ENCODE data around the gene ARHGAP22. TPM values are rescaled to one million over a fixed set of nuclear protein-coding genes. Genes with fewer than 3 reads are reported as not detected.
"Not testable (repeated sequence)": the region's sequence is repeated elsewhere in the genome, so short reads cannot be mapped to it uniquely, and the experiment has no call there.

ARHGAP22 gene
- total RNA-seq, 4 donors from 2014 or later = 0.59 to 2.1 (median 1.2) TPM

DNA sequence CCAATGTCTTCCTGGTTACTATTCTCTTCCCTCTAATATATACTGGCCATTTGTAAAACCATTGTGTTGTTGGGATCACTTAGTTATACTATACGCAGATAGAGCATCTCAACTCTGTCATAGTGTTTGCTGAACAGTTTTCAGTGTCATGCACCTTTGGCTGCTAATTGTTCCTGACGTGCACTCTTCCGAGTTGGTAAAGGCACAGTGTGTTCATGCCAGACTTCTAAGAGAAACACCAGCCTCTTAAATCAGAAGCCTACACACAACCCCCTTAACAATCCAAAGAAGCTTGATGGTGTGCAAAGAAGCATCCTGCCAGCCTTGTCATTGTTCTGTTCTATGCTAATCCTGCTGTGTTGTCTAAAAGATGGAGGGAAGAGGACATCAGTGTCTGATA, 167.3 kb downstream of the ARHGAP22 start:
- H3K27ac ChIP-seq = no peak overlapping the region
- H3K9me3 ChIP-seq = no peaks in the 10 kb centered on the region
- 87 to 97% methylated on average over 3 of the region's 3 CpGs for WGBS, 2 donors
- H3K36me3 ChIP-seq = peaks cover 0 to 53% (median 0%) of the 10 kb centered on the region in 3 donors
- no peaks in the 10 kb centered on the region for H3K27me3 ChIP-seq
- H3K4me3 ChIP-seq = no peak overlapping the region
- DNase-seq = no peak
- no peaks in the 10 kb centered on the region for H3K4me1 ChIP-seq
- intact Hi-C loops (cut with DNase I) = no loop called here
- TF ChIP-seq POLR2A (IDR thresholded peaks at IDR 0.05) = no peak
- TF ChIP-seq, protein P1, sequence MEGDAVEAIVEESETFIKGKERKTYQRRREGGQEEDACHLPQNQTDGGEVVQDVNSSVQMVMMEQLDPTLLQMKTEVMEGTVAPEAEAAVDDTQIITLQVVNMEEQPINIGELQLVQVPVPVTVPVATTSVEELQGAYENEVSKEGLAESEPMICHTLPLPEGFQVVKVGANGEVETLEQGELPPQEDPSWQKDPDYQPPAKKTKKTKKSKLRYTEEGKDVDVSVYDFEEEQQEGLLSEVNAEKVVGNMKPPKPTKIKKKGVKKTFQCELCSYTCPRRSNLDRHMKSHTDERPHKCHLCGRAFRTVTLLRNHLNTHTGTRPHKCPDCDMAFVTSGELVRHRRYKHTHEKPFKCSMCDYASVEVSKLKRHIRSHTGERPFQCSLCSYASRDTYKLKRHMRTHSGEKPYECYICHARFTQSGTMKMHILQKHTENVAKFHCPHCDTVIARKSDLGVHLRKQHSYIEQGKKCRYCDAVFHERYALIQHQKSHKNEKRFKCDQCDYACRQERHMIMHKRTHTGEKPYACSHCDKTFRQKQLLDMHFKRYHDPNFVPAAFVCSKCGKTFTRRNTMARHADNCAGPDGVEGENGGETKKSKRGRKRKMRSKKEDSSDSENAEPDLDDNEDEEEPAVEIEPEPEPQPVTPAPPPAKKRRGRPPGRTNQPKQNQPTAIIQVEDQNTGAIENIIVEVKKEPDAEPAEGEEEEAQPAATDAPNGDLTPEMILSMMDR (IDR thresholded peaks at IDR 0.05) = no peak

DNA sequence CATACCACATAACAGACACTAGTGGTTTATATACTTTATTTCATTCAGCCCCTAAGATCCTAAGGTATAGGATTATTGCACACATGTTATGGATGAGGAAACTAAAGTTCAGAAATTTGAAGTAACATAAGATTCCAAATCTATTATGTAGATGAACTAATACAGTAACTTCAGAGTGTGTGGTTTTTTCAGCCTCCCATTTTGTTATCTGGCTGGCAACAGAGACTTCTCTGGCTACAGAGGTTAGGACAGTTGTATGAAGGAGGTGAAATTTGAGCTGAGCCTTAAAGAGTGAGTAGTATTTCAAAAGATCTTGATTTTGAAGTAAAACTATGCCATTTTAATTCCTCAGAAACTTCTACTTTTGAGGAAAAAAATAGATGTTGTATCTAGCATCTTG, 173.0 kb downstream of the ARHGAP22 start:
- H3K9me3 ChIP-seq = no peaks in the 10 kb centered on the region
- no peak overlapping the region for H3K4me3 ChIP-seq
- intact Hi-C loops (cut with DNase I) = no loop called here
- no peak for DNase-seq
- TF ChIP-seq, protein P1 (IDR thresholded peaks at IDR 0.05) = no peak
- no peak for TF ChIP-seq POLR2A (IDR thresholded peaks at IDR 0.05)
- peaks cover 0 to 82% (median 0%) of the 10 kb centered on the region in 3 donors for H3K36me3 ChIP-seq
- H3K27ac ChIP-seq = no peak overlapping the region
- no peaks in the 10 kb centered on the region for H3K4me1 ChIP-seq
- no peaks in the 10 kb centered on the region for H3K27me3 ChIP-seq

DNA sequence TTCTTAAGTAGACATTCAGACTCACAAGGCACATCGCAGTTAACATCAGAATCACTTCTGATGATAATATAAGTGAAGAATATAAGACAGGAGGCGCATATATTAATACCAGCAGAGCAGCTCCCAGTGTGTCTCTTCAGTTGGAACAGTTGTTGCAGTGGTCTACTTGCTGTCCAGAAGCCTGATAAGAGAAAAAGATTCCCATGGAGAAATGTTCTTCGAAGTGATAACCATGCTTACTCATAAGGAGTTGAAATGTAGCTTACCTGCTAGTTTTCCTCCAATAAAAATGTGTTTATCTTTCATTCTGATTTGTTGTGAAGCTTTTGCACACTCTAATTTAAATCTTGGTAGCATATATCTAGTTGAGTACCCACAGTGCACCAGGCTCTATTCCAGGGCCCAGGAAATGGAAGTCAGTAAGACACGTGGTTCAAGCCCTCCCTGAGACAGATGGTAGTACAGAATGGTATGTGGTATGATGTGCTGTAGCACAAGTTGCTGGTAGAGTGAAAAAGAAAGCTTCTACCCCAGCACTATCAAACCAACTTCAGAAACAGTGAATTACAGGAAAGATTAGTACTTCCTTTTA, 174.4 kb downstream of the ARHGAP22 start:
- H3K36me3 ChIP-seq = peaks cover 0 to 80% (median 0%) of the 10 kb centered on the region in 3 donors
- intact Hi-C loops (cut with DNase I) = no loop called here

DNA sequence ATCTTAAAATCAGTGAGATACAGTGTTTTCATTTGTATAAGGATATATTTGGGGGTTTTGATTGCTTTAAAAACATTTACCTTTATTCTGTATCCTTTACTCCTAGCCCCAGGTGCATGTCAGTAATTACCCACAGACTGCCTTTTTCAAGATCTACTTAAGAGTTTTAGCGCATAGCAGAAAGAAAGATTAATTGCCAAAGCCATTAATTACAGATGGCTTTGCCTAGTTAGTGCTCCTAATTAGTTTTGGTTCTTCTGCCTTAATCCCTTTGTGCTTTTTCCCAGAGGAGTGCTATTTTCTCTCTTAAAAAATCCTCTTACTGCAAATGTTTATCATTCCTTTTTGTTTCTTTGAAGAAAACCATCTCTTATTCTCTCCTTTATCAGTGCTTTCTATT, 175.6 kb downstream of the ARHGAP22 start:
- 88 to 93% methylated on average over 1 of the region's 1 CpG for WGBS, 2 donors
- no peaks in the 10 kb centered on the region for H3K4me1 ChIP-seq
- no peaks in the 10 kb centered on the region for H3K27me3 ChIP-seq
- H3K27ac ChIP-seq = no peak overlapping the region
- H3K4me3 ChIP-seq = no peak overlapping the region
- no peak for DNase-seq
- H3K9me3 ChIP-seq = no peaks in the 10 kb centered on the region
- peaks cover 0 to 68% (median 0%) of the 10 kb centered on the region in 3 donors for H3K36me3 ChIP-seq
- TF ChIP-seq, protein P1 (IDR thresholded peaks at IDR 0.05) = no peak
- no peak for TF ChIP-seq POLR2A (IDR thresholded peaks at IDR 0.05)
- intact Hi-C loops (cut with DNase I) = no loop called here

More for the DNA sequence above, 174.4 kb downstream of the ARHGAP22 start:
- DNase-seq = no peak
- no peak overlapping the region for H3K27ac ChIP-seq
- H3K27me3 ChIP-seq = no peaks in the 10 kb centered on the region
- WGBS, 2 donors = 85 to 94% methylated on average over 4 of the region's 4 CpGs
- H3K4me1 ChIP-seq = no peaks in the 10 kb centered on the region
- H3K4me3 ChIP-seq = no peak overlapping the region
- TF ChIP-seq, protein P1 (IDR thresholded peaks at IDR 0.05) = no peak
- TF ChIP-seq POLR2A (IDR thresholded peaks at IDR 0.05) = no peak
- no peaks in the 10 kb centered on the region for H3K9me3 ChIP-seq

DNA sequence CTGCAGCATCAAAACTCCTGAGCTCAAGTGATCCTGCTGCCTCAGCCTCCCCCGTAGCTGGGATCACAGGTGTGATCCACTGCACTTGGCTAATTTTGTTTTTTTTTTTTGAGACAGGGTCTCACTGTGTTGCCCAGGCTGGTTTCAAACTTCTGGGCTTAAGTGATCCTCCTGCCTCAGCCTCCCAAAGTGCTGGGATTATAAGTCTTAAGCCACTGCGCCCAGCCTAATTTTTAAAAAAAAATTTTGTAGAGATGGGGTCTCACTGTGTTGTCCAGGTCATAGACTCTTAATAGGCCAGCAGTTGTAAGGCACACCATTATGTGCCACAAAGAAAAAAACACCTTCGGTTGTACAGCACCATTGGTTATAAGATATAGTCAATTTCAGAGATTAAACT, 176.0 kb downstream of the ARHGAP22 start:
- DNase-seq = no peak
- Histone ChIP-seq H3K36me3 (peaks cover 0 to 64% (median 0%) of the 10 kb centered on the region in 3 donors), H3K27ac (no peak overlapping the region), H3K4me1 (no peaks in the 10 kb centered on the region), H3K9me3 (no peaks in the 10 kb centered on the region), H3K27me3 (no peaks in the 10 kb centered on the region), H3K4me3 (no peak overlapping the region)
- intact Hi-C loops (cut with DNase I) = no loop called here
- 93 to 94% methylated on average over 2 to 3 of the region's 3 CpGs for WGBS, 2 donors
- TF ChIP-seq POLR2A (IDR thresholded peaks at IDR 0.05) = no peak

DNA sequence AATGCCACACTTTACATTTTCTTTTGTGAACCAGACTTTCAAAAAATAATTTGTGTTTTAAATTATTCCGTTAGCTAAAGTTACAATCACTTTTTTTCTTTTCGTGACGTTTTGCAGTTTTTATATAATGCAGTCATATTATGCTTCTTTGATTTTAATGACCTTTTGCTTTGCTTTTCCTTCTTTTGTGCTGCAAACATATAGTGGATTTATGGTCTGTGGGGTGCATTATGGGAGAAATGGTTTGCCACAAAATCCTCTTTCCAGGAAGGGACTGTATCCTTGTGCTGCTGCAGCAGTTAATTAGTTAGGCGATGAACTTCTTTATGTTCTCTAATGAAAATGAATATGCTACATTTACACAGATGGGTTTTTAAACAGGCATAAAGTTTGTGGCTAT, 181.0 kb downstream of the ARHGAP22 start:
- H3K27me3 ChIP-seq = no peaks in the 10 kb centered on the region
- no peak for DNase-seq
- peaks cover 0 to 34% (median 0%) of the 10 kb centered on the region in 3 donors for H3K36me3 ChIP-seq
- TF ChIP-seq POLR2A (IDR thresholded peaks at IDR 0.05) = no peak
- TF ChIP-seq, protein P1 (IDR thresholded peaks at IDR 0.05) = no peak
- H3K4me3 ChIP-seq = no peak overlapping the region
- intact Hi-C loops (cut with DNase I) = no loop called here
- H3K4me1 ChIP-seq = no peaks in the 10 kb centered on the region
- H3K27ac ChIP-seq = no peak overlapping the region
- H3K9me3 ChIP-seq = no peaks in the 10 kb centered on the region
- 93% methylated on average over 4 of the region's 4 CpGs for WGBS, 2 donors

DNA sequence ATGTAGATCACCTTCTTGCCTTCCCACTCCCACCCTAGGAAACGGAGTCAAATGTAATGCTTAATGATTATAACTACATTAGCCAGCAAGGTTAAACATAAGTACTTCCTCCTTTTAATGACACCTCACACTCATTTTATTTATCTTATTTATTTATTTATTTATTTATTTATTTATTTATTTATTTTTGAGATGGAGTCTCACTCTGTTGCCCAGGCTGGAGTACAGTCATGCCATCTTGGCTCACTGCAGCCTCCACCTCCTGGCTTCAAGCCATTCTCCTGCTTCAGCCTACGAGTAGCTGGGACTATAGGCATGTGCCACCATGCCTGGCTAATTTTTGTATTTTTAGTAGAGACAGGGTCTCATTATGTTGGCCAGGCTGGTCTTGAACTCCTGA, 183.0 kb downstream of the ARHGAP22 start:
- DNase-seq; H3K9me3 ChIP-seq; H3K4me3 ChIP-seq; H3K27ac ChIP-seq; H3K27me3 ChIP-seq; intact Hi-C loops (cut with DNase I): not testable (repeated sequence)
- Histone ChIP-seq H3K36me3 (peaks cover 0 to 20% (median 0%) of the 10 kb centered on the region in 3 donors), H3K4me1 (peaks cover 0 to 12% (median 0%) of the 10 kb centered on the region in 3 donors)
- WGBS, 2 donors = 66 to 83% methylated on average over 2 of the region's 2 CpGs
